GM21576 (cell line): ENCODE measurements around the gene NLGN4Y.

Experiments used
- ATAC-seq: cut with Tn5 transposase; IDR thresholded peaks from one replicate; pipeline ENCODE4 v1.9.1; 2021; ENCODE audit warnings: mild to moderate bottlenecking, moderate library complexity; ENCODE audit not compliant: unreplicated experiment

Gene NLGN4Y

GRCh38 chrY:14524272-14525231 is at the start of gene NLGN4Y:
NLGN4Y (plus strand) TSS chrY:14524529; CDS start chrY:14622120, 97,591 bp downstream.
- ATAC-seq = no peak

- ATAC-seq = no peak
Measured at GRCh38 chrY:14485935-14486334, 38.4 kb upstream of the NLGN4Y start.

- ATAC-seq = no peak
Measured at GRCh38 chrY:14490226-14490625, 34.1 kb upstream of the NLGN4Y start.

- ATAC-seq = no peak
Measured at GRCh38 chrY:14498071-14498470, 26.3 kb upstream of the NLGN4Y start.

DNA sequence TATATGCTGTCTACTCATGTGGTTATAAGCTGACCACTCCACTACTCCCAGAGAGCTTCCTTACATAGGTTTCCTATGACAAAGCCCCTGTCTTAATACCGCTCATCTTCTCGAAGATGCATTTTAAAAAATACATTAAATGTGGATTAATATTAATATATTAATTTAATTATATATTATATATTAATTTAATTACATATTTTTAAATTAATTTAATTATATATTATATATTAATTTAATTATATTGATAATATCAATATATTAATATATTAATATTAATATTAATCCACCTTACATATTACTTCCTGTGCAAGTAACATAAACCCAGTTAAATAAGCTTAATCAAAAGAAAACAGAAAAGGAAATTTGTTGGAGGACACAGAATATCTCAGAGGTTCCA is 19.7 kb upstream of the NLGN4Y start:
- ATAC-seq = no peak

GRCh38 chrY:14522379-14522950 is 1.9 kb upstream of the NLGN4Y start:
- ATAC-seq = no peak

- no peak for ATAC-seq
Measured at GRCh38 chrY:14523491-14524271, 648 bp upstream of the NLGN4Y start.

DNA sequence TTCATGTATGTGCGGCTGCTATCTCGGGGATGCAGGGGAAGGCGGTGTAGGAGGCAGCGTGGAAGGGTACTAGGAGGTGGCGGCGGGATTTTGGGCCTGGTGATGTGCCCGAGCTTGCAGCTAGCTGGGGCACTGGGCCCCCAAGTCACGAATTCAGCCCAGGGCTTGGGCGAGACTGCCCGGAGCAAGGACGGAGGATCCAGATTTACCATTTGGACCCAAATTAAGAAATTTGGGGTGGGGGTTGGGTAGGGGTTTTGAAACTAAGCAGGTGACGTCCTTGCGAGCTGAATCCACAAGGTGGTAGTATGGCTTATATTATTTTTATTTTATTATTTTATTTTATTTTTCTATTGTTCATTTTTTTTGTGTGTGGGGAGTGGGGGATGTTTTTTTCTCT is 986 bp downstream of the NLGN4Y start:
- no peak for ATAC-seq

- ATAC-seq = no peak
Measured at GRCh38 chrY:14528361-14528760, 4.0 kb downstream of the NLGN4Y start.

DNA sequence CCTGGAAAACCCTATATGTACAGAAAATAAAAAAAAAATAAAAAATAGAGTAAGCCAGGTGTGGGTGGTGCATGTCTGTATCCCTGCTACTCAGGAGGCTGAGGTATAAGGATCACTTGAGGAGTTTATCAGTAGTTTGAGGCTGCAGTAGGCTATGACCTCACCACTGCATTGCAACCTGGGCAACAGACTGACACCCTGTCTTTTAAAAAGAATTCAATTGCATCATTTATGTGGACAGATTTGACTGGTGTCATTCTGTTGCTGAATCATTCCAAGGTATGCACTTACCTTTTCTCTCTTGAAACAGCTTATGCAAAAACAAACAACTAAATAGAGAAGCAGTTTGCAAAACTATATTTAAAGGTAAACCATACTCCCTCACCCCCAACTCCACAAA is 12.4 kb downstream of the NLGN4Y start:
- ATAC-seq = no peak

DNA sequence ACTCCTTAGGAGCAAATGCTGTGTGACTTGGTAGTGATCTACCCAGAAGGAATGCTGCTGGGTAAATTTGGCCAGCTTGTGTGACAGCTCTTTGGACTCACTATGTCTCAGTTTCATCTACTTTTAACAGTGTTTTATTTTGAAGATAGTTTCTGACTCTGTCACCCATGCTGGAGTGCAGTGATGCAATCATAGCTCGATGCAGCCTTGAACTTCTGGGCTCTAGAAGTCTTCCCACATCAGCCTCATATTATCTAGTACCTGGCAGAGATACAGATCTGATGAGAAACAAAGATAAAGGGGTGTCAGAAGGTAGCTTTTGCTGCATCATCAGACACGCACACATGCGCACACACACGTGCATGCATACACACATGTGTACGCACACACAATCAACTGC is 19.2 kb downstream of the NLGN4Y start:
- ATAC-seq = no peak

DNA sequence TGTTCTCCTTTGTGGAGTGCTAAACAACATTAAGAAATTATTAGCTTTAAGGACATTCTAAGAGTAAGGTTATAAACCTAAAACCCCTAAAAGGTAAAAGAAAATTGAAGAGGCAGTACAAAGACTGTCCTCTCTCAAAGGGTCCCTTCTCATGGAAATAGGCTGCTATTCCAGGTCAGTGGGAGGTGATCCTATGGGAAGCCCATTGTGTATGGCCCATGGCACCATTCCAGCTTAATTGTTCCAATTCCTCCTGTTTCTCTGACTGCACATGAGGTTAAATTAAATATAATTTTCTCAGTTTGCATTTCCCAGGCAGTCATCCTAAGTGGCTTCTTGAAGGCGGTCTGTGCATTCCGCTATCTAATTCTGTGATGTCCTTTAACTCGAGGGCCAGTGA is 57.0 kb downstream of the NLGN4Y start:
- no peak for ATAC-seq

DNA sequence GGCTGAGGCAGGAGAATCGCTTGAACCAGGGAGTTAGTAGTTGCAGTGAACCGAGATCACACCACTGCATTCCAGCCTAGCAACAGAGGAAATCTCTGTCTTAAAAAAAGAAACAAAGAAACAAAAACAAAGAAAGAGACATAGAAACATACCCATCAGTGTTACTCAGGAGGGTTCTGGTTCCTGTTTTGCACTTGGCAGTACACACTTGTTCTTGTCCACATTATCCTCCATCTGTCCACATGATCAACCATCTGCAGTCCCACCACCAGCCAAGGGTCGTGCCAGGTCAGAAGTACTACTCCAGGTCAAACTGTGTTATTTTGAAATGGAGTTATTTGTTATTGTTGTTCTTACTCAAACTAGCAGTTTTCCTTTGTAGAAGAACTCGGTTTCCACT is 62.4 kb downstream of the NLGN4Y start:
- ATAC-seq = no peak

GRCh38 chrY:14601372-14601771 is 77.0 kb downstream of the NLGN4Y start:
- ATAC-seq = no peak

GRCh38 chrY:14617625-14618024 is 93.3 kb downstream of the NLGN4Y start:
- no peak for ATAC-seq

DNA sequence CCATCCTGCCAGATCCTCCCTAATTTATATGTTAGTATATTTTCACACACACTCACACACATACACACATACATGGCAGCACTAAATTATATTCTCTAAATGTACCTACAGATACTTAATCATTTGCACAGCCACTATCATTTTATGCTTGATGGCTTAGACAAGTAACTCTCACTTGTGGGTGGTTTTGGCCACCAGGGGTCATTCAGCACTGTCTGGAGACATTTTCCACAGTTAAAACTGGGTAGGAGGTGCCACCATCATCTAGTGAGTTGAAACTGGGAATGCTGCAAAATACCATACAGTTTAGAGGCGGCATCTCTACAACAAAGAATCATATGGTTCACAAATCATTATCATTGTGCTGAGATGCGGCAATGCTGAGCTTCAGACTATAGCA is 94.2 kb downstream of the NLGN4Y start:
- ATAC-seq = no peak

GRCh38 chrY:14628208-14628607 is 103.9 kb downstream of the NLGN4Y start:
- no peak for ATAC-seq

DNA sequence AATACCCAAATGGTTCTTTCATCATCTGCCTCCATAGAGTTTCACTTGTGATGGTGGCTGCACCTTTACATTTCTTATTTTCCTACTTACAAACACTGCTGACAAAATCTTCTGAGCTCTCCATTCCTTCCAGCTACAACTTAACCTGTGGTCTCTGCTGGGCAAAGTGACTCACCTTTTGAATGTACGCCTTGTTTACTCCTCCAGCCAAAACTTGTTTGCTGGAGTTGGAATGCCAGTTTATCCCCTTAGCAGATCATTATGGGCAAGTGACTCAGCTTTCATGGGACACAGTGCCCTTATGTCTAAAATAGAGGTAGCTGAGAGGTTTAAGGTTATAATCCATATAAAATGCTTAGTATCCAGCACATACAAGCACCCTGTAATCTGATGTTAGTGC is 107.3 kb downstream of the NLGN4Y start:
- ATAC-seq = no peak

GRCh38 chrY:14633718-14634117 is 109.4 kb downstream of the NLGN4Y start:
- ATAC-seq = no peak

- no peak for ATAC-seq
Measured at GRCh38 chrY:14634954-14635353, 110.6 kb downstream of the NLGN4Y start.

- ATAC-seq = no peak
Measured at GRCh38 chrY:14637551-14637950, 113.2 kb downstream of the NLGN4Y start.

GRCh38 chrY:14641853-14642252 is 117.5 kb downstream of the NLGN4Y start:
- no peak for ATAC-seq
